Mammary epithelial cell (primary cell): Measurements from ENCODE around the gene GPR78.

Experiments used
- CTCF ChIP-seq, 2 donors: IDR thresholded peaks in 1 of 2; conservative IDR thresholded peaks in 1 of 2; 2 replicates each; pipeline ENCODE4 v1.5.1; 2011 to 2012; ENCODE audit warnings: inconsistent platforms in 2 of 2, low read length in 2 of 2, mild to moderate bottlenecking in 2 of 2, control low read depth in 1 of 2, low read depth in 1 of 2; ENCODE audit not compliant: insufficient read depth in 1 of 2; ENCODE audit errors: extremely low read depth in 1 of 2
- EZH2 ChIP-seq: IDR thresholded peaks from 2 replicates; pipeline ENCODE4 v1.6.1; 2012; ENCODE audit warnings: low read length, inconsistent platforms, borderline replicate concordance

- TF ChIP-seq CTCF (conservative IDR thresholded peaks at IDR 0.05 in 1 of 2, IDR thresholded peaks at IDR 0.05 in 1 of 2; ENCODE audit: extremely low read depth in 1 of 2, insufficient read depth in 1 of 2, low read depth in 1 of 2, low read length in 2 of 2) (no peak), EZH2 (no peak)
Measured at GRCh38 chr4:8536467-8536866, 43.7 kb upstream of the GPR78 start.
